Activated CD4-positive, alpha-beta T cell treated with anti-CD3 and anti-CD28 coated beads, Interleukin-10, Interleukin-2, amounts not matched to agents 100 ng/mL and 50 ng/mL, durations not matched to agents 16 hours and 8 hours (primary cell): Measurements from ENCODE around the gene B3GLCT.
"Not testable (repeated sequence)": the region's sequence is repeated elsewhere in the genome, so short reads cannot be mapped to it uniquely, and the experiment has no call there.

Experiments
- DNase-seq: peaks from one replicate; pipeline ENCODE4 v3.0.0-alpha.2; 2020

The B3GLCT gene

DNA sequence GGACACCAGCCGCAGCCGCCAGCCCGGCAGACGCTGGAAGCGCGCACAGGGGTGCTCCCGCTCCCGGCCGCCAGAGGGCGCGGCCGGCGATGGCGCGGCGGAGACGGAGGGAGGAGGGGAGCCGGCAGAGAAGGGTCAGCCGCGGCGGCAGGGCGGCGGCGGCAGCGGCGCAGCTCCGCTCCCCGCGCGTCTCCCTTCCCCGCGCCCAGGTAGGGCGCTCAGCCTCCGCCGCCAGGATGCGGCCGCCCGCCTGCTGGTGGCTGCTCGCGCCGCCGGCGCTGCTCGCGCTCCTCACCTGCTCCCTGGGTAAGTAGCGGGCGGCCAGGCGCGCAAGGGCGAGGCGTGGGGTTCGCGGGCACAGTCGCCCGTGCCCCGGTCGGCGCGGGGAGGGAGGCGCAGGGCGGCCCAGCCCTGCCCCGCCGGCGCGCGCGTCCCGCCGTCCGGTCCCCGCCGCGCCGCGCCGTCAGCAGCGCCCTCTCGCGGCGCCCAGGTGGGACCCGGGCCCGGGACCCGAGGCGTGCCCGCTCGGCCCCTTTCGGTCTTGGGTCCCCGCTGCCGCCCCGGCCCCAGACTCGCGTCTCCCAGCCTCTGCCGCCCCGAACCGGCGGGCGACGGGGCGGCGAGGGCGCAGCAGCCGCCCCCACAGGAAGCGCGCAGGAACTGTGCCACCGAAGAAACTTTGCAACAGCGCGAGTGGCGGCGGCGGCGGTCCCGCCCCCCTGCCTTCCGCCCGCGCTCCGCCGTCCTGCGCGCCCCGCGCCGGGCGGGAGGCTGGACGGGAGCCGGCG lies at the start of gene B3GLCT:
Gene B3GLCT (plus strand): TSS at position 127 of the 788 bp plus-strand sequence. CDS start 110 bp downstream, at position 237.
- DNase-seq = peak; percentile 88

- no peak for DNase-seq
Observed at GRCh38 chr13:31150315-31150985, 49.3 kb upstream of the B3GLCT start.

- DNase-seq = no peak
Observed at GRCh38 chr13:31151837-31152236, 47.9 kb upstream of the B3GLCT start.

- DNase-seq = no peak
Observed at GRCh38 chr13:31154939-31155338, 44.8 kb upstream of the B3GLCT start.

GRCh38 chr13:31159306-31159705 lies 40.5 kb upstream of the B3GLCT start:
- peak; percentile 39 for DNase-seq

GRCh38 chr13:31160857-31161556 lies 38.8 kb upstream of the B3GLCT start:
- DNase-seq = peak; percentile 79

DNA sequence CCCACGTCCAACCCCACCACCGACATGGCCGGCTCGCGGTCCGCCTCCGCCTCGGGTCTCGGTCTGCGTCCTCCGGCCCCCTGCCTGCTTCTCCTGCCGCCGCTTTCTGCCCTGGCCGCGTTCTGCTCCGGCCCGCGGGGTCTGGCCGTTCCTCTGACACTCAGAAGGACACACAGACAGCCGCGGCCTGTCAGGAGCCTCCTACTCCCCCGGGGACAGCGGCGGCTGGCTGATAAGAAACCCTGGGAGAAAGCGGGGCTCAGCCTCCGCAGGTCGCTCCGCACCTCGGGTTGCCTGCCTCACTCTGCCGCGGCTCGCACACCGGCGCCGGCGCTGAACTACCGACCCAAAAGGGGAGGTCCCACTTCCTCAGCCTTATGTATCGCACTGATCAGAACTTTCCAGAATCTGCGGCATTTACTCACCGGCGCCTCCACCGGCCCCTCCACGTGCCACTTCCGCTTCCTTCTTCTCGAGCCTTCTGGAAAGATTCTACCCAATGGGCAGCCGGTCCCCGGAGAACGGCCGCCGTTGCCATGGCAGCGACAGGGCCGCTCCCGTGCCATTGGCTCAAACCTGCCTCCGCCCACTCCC lies 38.1 kb upstream of the B3GLCT start, which contains the start of gene HSPH1:
Gene HSPH1 (minus strand): TSS at position 348 of the 594 bp plus-strand sequence. CDS start 322 bp downstream, at position 26.
- DNase-seq = peak; percentile 100

GRCh38 chr13:31162151-31163008 lies 37.4 kb upstream of the B3GLCT start:
- DNase-seq = peak; percentile 98

GRCh38 chr13:31166591-31166990 lies 33.2 kb upstream of the B3GLCT start:
- DNase-seq = no peak

DNA sequence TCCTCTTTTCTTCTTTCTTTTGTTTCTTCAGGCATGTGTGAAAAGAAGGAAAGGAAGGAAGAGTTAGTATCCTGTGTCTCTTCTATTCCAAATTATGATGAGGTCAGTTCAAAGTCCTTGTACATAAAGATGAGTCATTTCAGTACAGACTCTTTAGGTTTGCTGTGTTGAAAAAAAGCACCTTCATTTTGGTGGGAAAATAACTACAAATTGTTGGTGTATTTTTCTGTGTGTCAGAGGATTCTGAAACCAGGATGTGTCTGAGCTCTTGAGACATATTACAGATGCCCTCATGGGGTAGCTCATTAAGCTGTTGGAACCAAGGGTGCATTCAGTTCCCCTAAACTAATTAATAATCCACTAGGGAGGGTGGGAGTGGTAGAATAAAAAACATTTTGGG lies 32.3 kb upstream of the B3GLCT start:
- peak; percentile 52 for DNase-seq

DNA sequence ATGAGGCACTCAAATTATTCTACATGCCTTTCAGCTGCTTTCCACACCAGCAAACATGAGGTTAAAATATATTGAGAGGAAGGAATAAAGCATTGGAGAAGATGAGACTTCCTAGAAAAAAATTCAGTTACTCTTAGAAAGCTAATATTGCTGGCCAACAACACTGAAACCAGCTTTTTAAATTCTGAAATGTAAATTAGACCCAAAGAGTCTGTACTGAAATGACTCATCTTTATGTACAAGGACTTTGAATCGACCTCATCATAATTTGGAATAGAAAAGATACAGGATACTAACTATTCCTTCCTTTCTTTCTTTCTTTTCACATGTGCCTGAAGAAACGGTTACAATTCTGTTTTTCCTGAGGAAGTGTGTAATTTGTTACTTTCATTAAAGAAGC lies 31.6 kb upstream of the B3GLCT start:
- no peak for DNase-seq

DNA sequence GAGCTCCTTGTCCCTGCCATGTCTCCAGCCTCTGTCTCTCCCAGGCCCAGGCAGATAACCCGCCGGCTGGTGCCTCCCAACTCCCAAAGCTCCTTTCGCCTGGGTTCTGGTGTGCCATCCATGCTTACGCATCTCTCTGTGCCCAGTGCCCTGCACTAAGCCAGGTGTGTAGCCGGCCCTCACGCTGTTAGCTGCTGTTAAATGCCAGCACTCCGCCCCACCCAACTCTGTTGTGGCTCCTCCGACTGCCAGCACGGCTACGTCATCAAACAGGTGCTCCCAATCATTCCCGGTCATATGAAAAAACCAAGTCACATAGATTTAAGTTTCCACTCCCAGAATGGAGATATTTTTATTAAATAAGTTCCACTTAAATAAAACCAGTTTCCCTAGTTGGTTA lies 31.0 kb upstream of the B3GLCT start:
- DNase-seq = no peak

DNA sequence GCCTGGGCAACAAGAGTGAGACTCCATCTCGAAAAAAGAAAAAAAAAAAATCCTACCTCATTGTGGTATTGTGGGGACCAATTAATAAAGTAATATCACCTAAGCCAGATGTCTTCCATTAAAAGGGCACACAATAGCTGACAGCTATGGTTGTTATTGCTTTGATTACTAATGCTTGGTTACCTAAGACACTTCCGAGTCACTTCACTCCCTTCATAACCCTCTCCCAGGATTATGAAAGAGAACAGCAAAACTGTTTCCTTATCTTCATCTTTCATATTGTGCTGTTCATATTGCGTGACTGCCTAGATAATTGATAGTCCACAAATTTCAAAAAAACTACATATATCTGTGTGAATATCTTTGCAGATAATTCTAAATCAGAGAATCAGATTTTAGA lies 27.8 kb upstream of the B3GLCT start:
- no peak for DNase-seq

- DNase-seq = no peak
Observed at GRCh38 chr13:31172535-31172934, 27.2 kb upstream of the B3GLCT start.

GRCh38 chr13:31174018-31174417 lies 25.8 kb upstream of the B3GLCT start:
- no peak for DNase-seq

DNA sequence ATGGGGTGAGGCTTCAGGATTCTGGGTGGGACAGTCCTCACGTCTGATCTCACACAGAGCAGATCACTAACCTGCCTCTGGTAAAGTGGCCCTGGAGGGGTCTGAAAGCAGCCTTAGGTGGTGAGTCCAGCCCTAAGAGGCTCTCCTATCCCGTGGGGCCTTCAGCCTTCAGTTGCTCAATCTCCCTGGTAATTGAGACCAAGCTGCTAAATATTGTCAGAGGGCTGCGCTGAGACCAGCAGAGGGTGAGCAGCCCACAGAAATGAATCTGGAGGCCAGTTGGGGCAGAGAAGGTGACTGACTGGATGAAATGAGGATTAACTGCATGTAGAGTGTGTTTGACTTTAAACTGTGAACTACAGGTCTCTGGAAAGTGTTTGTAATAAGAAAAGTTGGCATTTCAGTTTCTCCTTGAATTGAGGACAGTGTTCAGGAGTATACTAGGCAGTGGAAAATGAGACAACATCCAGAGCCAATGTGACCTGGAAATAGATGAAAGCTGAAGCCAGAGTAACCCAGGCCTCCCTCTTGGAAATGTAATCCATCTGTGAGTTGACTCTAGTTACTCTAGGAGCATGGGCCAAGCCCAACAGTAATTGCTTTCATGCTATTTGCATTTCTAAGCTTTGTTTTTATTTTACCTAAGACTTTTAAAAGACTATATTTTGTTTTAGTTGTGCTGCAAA lies 23.8 kb upstream of the B3GLCT start:
- no peak for DNase-seq

DNA sequence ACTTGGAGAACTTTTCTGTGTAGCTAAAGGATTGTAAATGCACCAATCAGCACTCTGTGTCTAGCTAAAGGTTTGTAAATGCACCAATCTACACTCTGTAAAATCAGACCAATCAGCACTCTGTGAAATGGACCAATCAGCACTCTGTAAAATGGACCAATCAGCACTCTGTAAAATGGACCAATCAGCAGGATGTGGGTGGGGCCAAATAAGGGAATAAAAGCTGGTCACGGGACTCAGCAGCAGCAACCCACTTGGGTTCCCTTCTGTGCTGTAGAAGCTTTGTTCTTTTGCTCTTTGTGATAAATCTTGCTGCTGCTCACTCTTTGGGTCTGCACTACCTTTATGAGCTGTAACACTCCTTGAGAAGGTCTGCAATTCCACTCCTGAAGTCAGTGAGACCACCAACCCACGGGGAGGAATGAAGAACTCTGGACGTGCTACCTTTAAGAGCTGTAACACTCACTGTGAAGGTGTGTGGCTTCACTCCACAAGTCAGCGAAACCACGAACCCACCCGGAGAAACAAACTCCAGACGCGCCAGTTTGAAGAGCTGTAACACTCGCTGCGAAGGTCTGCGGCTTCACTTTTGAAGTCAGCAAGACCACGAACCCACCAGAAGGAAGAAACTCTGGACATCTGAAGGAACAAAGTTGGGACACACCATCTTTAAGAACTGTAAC lies 21.8 kb upstream of the B3GLCT start:
- not testable (repeated sequence) for DNase-seq

DNA sequence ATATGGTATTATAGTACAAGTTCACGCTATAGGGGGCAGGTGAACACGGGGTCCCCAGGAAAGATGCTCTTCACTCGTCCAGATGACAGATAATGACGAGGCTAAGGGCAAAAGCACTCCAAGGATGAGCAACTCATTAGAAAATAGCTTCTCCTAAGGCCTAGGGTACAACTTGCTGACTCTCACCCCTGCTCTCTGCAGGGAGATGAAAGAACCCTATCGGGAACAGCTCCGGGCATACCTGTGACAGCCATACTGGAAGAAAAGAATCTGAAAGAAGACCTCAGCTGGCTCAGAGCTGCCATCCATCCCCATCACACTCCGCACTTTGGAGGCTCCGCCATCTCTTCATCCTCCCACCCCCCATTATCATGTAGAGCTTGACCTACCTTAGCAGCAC lies 20.5 kb upstream of the B3GLCT start:
- no peak for DNase-seq

DNA sequence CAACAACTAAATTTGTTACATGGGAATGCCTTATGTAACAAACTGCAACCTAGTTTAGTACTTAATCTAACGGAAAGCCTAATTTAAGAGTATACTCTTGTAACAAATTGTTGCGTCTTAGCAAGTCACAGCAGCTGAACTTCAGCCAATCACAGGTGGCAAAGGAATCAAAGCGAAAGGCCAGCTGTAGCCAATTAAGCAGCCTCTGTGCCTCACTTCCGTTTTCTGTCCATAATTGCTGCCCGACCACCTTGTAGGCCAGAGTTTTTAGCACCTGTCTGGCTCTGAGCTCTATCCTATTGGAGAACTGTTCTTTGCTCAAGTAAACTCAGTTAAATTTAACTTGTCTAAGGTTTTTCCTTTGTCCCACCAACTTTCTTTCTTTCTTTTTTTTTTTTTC lies 20.0 kb upstream of the B3GLCT start:
- no peak for DNase-seq

DNA sequence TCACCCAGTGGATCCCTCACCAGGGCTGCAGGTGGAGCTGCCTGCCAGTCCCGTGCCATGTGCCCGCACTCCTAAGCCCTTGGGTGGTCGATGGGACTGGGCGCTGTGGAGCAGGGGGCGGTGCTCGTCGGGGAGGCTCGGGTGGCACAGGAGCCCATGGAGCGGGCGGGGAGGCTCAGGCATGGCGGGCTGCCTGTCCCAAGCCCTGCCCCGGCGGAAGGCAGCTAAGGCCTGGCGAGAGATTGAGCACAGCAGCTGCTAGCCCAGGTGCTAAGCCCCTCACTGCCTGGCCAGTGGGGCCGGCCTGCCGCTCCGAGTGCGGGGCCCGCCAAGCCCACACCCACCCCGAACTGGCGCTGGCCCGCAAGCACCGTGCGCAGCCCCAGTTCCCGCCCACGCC lies 16.8 kb upstream of the B3GLCT start:
- no peak for DNase-seq

DNA sequence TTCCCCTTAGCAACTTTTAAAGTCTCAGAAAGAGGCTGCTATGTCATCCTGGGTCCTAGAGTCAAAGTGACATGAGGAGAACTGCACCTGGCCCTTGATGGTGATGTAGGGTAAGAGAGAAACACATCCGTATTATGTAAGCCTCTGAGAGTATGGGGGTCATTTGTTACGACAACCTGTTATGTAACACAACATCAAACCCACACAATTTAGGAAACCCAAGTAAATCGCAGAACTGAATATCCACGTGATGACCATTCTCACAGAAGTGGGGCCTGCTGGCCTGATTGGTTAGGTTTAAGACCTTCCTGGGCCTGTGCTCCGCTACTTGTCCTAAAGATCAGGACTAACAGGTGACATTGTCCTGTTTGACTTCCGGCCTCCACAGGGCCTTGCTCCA lies 15.3 kb upstream of the B3GLCT start:
- DNase-seq = no peak
